Motor neuron (in vitro differentiated cells): ENCODE measurements around the gene LHFPL6. TPM values are rescaled to one million over a fixed set of nuclear protein-coding genes. Genes with fewer than 3 reads are reported as not detected.

Experiments used
- ATAC-seq, 8 experiments: fragments of 200-7000 bp; cut with Tn5 transposase; replicated peaks in 6 of 8; 2 replicates each; pipeline ENCODE4 v1.8.0; 2021; ENCODE audit warnings: mild to moderate bottlenecking in 8 of 8, moderate library complexity in 8 of 8
- H3K27ac ChIP-seq, 2 donors: fragments of 250-450 bp; sonication (Bioruptor Pico); 2 replicates each; pipeline ENCODE4 v1.9.0; 2021; ENCODE audit warnings: antibody characterized with exemption in 2 of 2, mild to moderate bottlenecking in 2 of 2, moderate library complexity in 1 of 2
- H3K4me1 ChIP-seq, 2 donors: fragments of 250-450 bp; sonication (Bioruptor Pico); replicated peaks in 1 of 2; 2 replicates each; pipeline ENCODE4 v1.6.1; 2021; ENCODE audit warnings: antibody characterized with exemption in 2 of 2, mild to moderate bottlenecking in 2 of 2, moderate library complexity in 1 of 2
- H3K4me3 ChIP-seq, 5 donors: fragments of 250-450 bp; sonication (Bioruptor Pico); 2 replicates each; pipeline ENCODE4 v1.9.0; 2021; ENCODE audit warnings: antibody characterized with exemption in 5 of 5, mild to moderate bottlenecking in 5 of 5, moderate library complexity in 4 of 5
- WGBS, 10 experiments: fragments of 450-650 bp; shearing (Covaris generic); methylation state at CpG; one replicate each; pipeline ENCODE4 v1.0.0; 2022; 5-methylcytosine and 5-hydroxymethylcytosine counted together
- in situ Hi-C, 9 experiments: fragments of 400-800 bp; cut with MboI; loops; one replicate each; pipeline ENCODE4 v1.15.0; 2021; ENCODE audit warnings: low sequenced_read_pairs in 9 of 9, low pct_unique_long_range_greater_than_20kb in 2 of 9; ENCODE audit not compliant: unreplicated experiment in 9 of 9
- total RNA-seq, 8 experiments: library from RNA; unstranded; fragments of 300-600 nt; gene quantifications; 2 replicates each; pipeline versions ENCODE4 v1.2.3 to v1.2.4, GENCODE V29; 2022

LHFPL6 gene
- total RNA-seq, 8 experiments from 2014 or later: 6.0 to 143 (median 12.0) TPM

GRCh38 chr13:39310961-39311360 is 292.0 kb downstream of the LHFPL6 start:
- in situ Hi-C loops: no loop called here
- Histone ChIP-seq H3K4me3 (no peak overlapping the region), H3K4me1 (no peaks in the 10 kb centered on the region), H3K27ac (no peak overlapping the region)
- ATAC-seq: no peak
- WGBS, 10 experiments: 37 to 100% (median 85%) methylated on average over 1 to 3 of the region's 4 CpGs; no CpG with 5 or more reads in 2 of the 10 experiments

- no peak overlapping the region for H3K4me3 ChIP-seq
- peak in 1 of 8 experiments; percentile 35 for ATAC-seq
- H3K4me1 ChIP-seq: no peaks in the 10 kb centered on the region
- no peak overlapping the region for H3K27ac ChIP-seq
- in situ Hi-C loops: no loop called here
- WGBS, 10 experiments: 40 to 80% (median 60%) methylated on average over 1 to 13 of the region's 16 CpGs; no CpG with 5 or more reads in 2 of the 10 experiments
These were observed 296.1 kb downstream of the LHFPL6 start for GRCh38 chr13:39306639-39307589.

GRCh38 chr13:39302820-39303219 is 300.2 kb downstream of the LHFPL6 start:
- WGBS, 10 experiments: 23 to 94% (median 78%) methylated on average over 1 to 3 of the region's 3 CpGs; no CpG with 5 or more reads in 1 of the 10 experiments
- Histone ChIP-seq H3K4me1 (no peaks in the 10 kb centered on the region), H3K4me3 (no peak overlapping the region), H3K27ac (no peak overlapping the region)
- in situ Hi-C loops: no loop called here
- ATAC-seq: no peak

- H3K27ac ChIP-seq: no peak overlapping the region
- in situ Hi-C loops: no loop called here
- no peaks in the 10 kb centered on the region for H3K4me1 ChIP-seq
- ATAC-seq: peak in 1 of 8 experiments; percentile 96
- H3K4me3 ChIP-seq: no peak overlapping the region
These were observed 304.0 kb downstream of the LHFPL6 start for GRCh38 chr13:39298951-39299350.

GRCh38 chr13:39297664-39298171 is 305.3 kb downstream of the LHFPL6 start:
- Histone ChIP-seq H3K4me3 (no peak overlapping the region), H3K4me1 (no peaks in the 10 kb centered on the region), H3K27ac (no peak overlapping the region)
- ATAC-seq: no peak
- in situ Hi-C loops: no loop called here
- WGBS, 10 experiments: 25 to 100% (median 73%) methylated on average over 1 to 2 of the region's 2 CpGs; no CpG with 5 or more reads in 5 of the 10 experiments

- no peak overlapping the region for H3K4me3 ChIP-seq
- no peak for ATAC-seq
- no peaks in the 10 kb centered on the region for H3K4me1 ChIP-seq
- H3K27ac ChIP-seq: no peak overlapping the region
- in situ Hi-C loops: no loop called here
- 33 to 100% (median 78%) methylated on average over 1 of the region's 1 CpG; no CpG with 5 or more reads in 6 of the 10 experiments for WGBS, 10 experiments
These were observed 306.0 kb downstream of the LHFPL6 start for GRCh38 chr13:39297023-39297422.

- ATAC-seq: no peak
- WGBS, 10 experiments: 33 to 87% (median 63%) methylated on average over 1 to 2 of the region's 2 CpGs; no CpG with 5 or more reads in 5 of the 10 experiments
- Histone ChIP-seq H3K4me3 (no peak overlapping the region), H3K4me1 (no peaks in the 10 kb centered on the region), H3K27ac (no peak overlapping the region)
- in situ Hi-C loops: no loop called here
These were observed 306.8 kb downstream of the LHFPL6 start for GRCh38 chr13:39296193-39296592.

Other genes starting within 250 kb of the LHFPL6 start
- gene COG6, start 52.5 kb upstream of the LHFPL6 start, total RNA-seq: 10 to 100 TPM; 15.1 to 47.0 (median 26.1) TPM